Activated CD4-positive, alpha-beta T cell treated with anti-CD3 and anti-CD28 coated beads for 36 hours (primary cell): ENCODE measurements around the gene IFITM5. TPM values are rescaled to one million over a fixed set of nuclear protein-coding genes. Genes with fewer than 3 reads are reported as not detected.

Source experiments
- total RNA-seq, 2 experiments: library from RNA; stranded (reverse); gene quantifications; one replicate each; pipeline ENCODE4 v1.2.3, GENCODE V29; 2021

Gene IFITM5
- total RNA-seq, 2 experiments from 2014 or later: not detected

Other genes starting within 250 kb of the IFITM5 start
- gene SCGB1C1, start 106.4 kb downstream of the IFITM5 start, total RNA-seq: not detected
- gene BET1L, start 92.1 kb downstream of the IFITM5 start, total RNA-seq: 10 to 100 TPM; 45.5 to 49.4 TPM
- gene RIC8A, start 91.8 kb downstream of the IFITM5 start, total RNA-seq: 100 to 1,000 TPM; 104 to 124 TPM
- gene SIRT3, start 63.2 kb downstream of the IFITM5 start, total RNA-seq: 10 to 100 TPM; 19.6 to 23.3 TPM
- gene PSMD13, start 62.5 kb downstream of the IFITM5 start, total RNA-seq: 100 to 1,000 TPM; 134 to 212 TPM
- gene NLRP6, start 21.1 kb downstream of the IFITM5 start, total RNA-seq: under 1 TPM; 0.32 to 0.57 TPM
- gene PGGHG, start 10.4 kb downstream of the IFITM5 start, total RNA-seq: 10 to 100 TPM; 73.4 to 82.3 TPM
- 100 to 1,000 TPM; 451 to 474 TPM for gene IFITM2, start 8.3 kb upstream of the IFITM5 start, total RNA-seq
- 100 to 1,000 TPM; 248 to 285 TPM for gene IFITM1, start 14.5 kb upstream of the IFITM5 start, total RNA-seq
- gene IFITM3, start 21.3 kb upstream of the IFITM5 start, total RNA-seq: 100 to 1,000 TPM in 1 of 2 experiments, 10 to 100 TPM in 1; 77.5 to 122 TPM
- 1 to 10 TPM; 3.8 to 6.6 TPM for gene B4GALNT4, start 70.0 kb upstream of the IFITM5 start, total RNA-seq
- under 1 TPM; 0.07 to 0.18 TPM for gene PKP3, start 94.7 kb upstream of the IFITM5 start, total RNA-seq
- gene SIGIRR, start 115.5 kb upstream of the IFITM5 start, total RNA-seq: 10 to 100 TPM; 33.0 to 34.9 TPM
- 10 to 100 TPM; 31.7 to 38.8 TPM for gene ANO9, start 142.5 kb upstream of the IFITM5 start, total RNA-seq
- 10 to 100 TPM; 14.8 to 18.8 TPM for gene PTDSS2, start 150.8 kb upstream of the IFITM5 start, total RNA-seq
- gene RNH1, start 207.7 kb upstream of the IFITM5 start, total RNA-seq: 100 to 1,000 TPM; 111 to 116 TPM
- gene HRAS, start 236.1 kb upstream of the IFITM5 start, total RNA-seq: 10 to 100 TPM; 26.8 to 41.9 TPM
- gene LRRC56, start 238.0 kb upstream of the IFITM5 start, total RNA-seq: under 1 TPM; 0.96 to 0.98 TPM